K562 (cell line): Measurements from ENCODE around the gene PGLYRP1. TPM values are rescaled to one million over a fixed set of nuclear protein-coding genes. Genes with fewer than 3 reads are reported as not detected.

ENCODE experiments used
- polyA plus RNA-seq, 8 experiments: library from polyadenylated mRNA; depleted of rRNA in 4 of 8; stranded (reverse) in 5 of 8; unstranded in 3 of 8; fragments of >200 nt; fragmentation: Nextera tagmentation in 2 of 8; fragmentation: Illumina TruSeq in 1 of 8; extraction: Ambion mirVana in 2 of 8; extraction: Trizol in 1 of 8; gene quantifications; 2 replicates each; pipeline versions ENCODE4 v1.2.1 to v1.2.3, GENCODE V29; 2011 to 2014; ENCODE audit warnings: inconsistent platforms in 1 of 8, missing spikeins in 1 of 8
- total RNA-seq, 7 experiments: library from RNA; depleted of rRNA in 6 of 7; stranded (reverse); fragments of >200 nt in 6 of 7; fragmentation: Illumina TruSeq in 2 of 7; extraction: Trizol in 2 of 7; gene quantifications; 2 replicates each; pipeline versions ENCODE4 v1.2.1 to v1.2.3, GENCODE V29; 2011 to 2021; ENCODE audit warnings: low replicate concordance in 1 of 7
- TF ChIP-seq, protein P1 (sequence below), 2 experiments: fragments of 450-650 bp; formaldehyde crosslinking in 1 of 2; IDR thresholded peaks; 2 replicates each; pipeline versions ENCODE4 v1.4.0 to v1.6.1; 2014 to 2020; ENCODE audit warnings: mild to moderate bottlenecking in 2 of 2, borderline replicate concordance in 1 of 2, low read depth in 1 of 2
- TF ChIP-seq, protein P2 (sequence below), 2 experiments: fragments of 450-650 bp in 1 of 2; sonication (generic) in 1 of 2; formaldehyde crosslinking in 1 of 2; IDR thresholded peaks; 2 replicates each; pipeline versions ENCODE4 v1.7.1 to v1.9.0; 2016 to 2022; ENCODE audit warnings: inconsistent platforms in 1 of 2, mild to moderate bottlenecking in 1 of 2, missing genetic modification reagents in 1 of 2

PGLYRP1 gene
- total and polyA plus RNA-seq, 9 of the 15 experiments (the other 6 are each of a cell fraction or from before 2014, with no cell fraction given) = not detected

DNA sequence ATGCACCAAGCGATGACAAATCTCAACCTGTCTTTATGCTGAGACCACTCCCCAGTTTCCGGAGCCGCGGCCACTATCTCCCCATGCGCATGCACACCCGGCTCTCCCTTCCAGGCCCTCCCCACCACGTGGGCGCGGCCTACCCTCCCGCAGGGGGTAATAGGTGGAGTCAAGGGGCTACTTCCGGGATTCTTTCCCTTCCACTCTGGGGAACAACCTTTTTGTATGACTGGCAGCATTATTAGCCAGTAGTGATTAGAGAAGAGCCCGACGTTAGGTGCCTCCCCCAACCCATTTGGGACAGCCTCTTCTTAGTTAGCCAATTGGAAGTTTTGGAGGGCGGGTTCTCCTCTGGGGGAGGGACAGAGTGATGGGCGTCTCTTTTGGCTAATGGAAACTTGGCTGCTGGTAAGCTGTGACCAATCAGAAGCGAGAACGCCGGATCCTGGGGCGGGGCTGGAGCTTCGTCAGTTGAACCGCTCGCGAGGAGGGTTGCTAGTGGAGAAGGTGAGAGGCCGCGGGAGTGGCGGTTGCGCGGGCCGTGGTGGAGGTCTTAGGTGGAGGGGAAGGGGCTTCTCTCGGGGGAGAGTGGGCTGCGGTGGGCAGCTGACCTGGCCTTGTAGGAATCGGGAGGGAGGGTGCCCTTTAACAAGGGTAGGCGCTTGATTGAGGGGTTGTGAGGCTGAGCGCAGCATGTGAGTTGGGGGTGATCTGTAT lies 27.7 kb downstream of the PGLYRP1 start, which contains the start of gene CCDC61 (continued):
- TF ChIP-seq, protein P1, sequence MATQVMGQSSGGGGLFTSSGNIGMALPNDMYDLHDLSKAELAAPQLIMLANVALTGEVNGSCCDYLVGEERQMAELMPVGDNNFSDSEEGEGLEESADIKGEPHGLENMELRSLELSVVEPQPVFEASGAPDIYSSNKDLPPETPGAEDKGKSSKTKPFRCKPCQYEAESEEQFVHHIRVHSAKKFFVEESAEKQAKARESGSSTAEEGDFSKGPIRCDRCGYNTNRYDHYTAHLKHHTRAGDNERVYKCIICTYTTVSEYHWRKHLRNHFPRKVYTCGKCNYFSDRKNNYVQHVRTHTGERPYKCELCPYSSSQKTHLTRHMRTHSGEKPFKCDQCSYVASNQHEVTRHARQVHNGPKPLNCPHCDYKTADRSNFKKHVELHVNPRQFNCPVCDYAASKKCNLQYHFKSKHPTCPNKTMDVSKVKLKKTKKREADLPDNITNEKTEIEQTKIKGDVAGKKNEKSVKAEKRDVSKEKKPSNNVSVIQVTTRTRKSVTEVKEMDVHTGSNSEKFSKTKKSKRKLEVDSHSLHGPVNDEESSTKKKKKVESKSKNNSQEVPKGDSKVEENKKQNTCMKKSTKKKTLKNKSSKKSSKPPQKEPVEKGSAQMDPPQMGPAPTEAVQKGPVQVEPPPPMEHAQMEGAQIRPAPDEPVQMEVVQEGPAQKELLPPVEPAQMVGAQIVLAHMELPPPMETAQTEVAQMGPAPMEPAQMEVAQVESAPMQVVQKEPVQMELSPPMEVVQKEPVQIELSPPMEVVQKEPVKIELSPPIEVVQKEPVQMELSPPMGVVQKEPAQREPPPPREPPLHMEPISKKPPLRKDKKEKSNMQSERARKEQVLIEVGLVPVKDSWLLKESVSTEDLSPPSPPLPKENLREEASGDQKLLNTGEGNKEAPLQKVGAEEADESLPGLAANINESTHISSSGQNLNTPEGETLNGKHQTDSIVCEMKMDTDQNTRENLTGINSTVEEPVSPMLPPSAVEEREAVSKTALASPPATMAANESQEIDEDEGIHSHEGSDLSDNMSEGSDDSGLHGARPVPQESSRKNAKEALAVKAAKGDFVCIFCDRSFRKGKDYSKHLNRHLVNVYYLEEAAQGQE (IDR thresholded peaks at IDR 0.05; ENCODE audit: borderline replicate concordance) = peak; percentile 36; the same call in 1 of the 2 replicates
- TF ChIP-seq, protein P1 (CRISPR knock-in tag; IDR thresholded peaks at IDR 0.05; ENCODE audit: low read depth) = 0 out of 2 replicates have a peak, but pooled peaks have one; percentile 56
- TF ChIP-seq, protein P2, sequence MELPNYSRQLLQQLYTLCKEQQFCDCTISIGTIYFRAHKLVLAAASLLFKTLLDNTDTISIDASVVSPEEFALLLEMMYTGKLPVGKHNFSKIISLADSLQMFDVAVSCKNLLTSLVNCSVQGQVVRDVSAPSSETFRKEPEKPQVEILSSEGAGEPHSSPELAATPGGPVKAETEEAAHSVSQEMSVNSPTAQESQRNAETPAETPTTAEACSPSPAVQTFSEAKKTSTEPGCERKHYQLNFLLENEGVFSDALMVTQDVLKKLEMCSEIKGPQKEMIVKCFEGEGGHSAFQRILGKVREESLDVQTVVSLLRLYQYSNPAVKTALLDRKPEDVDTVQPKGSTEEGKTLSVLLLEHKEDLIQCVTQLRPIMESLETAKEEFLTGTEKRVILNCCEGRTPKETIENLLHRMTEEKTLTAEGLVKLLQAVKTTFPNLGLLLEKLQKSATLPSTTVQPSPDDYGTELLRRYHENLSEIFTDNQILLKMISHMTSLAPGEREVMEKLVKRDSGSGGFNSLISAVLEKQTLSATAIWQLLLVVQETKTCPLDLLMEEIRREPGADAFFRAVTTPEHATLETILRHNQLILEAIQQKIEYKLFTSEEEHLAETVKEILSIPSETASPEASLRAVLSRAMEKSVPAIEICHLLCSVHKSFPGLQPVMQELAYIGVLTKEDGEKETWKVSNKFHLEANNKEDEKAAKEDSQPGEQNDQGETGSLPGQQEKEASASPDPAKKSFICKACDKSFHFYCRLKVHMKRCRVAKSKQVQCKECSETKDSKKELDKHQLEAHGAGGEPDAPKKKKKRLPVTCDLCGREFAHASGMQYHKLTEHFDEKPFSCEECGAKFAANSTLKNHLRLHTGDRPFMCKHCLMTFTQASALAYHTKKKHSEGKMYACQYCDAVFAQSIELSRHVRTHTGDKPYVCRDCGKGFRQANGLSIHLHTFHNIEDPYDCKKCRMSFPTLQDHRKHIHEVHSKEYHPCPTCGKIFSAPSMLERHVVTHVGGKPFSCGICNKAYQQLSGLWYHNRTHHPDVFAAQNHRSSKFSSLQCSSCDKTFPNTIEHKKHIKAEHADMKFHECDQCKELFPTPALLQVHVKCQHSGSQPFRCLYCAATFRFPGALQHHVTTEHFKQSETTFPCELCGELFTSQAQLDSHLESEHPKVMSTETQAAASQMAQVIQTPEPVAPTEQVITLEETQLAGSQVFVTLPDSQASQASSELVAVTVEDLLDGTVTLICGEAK (IDR thresholded peaks at IDR 0.05) = peak; percentile 74
- TF ChIP-seq, protein P2 (CRISPR knock-in tag; IDR thresholded peaks at IDR 0.05) = no peak
